Measurements from ENCODE around the gene TSPEAR. TPM values are rescaled to one million over a fixed set of nuclear protein-coding genes. Genes with fewer than 3 reads are reported as not detected.

The TSPEAR gene
- polyA plus RNA-seq, 1 experiment, result not detected

DNA sequence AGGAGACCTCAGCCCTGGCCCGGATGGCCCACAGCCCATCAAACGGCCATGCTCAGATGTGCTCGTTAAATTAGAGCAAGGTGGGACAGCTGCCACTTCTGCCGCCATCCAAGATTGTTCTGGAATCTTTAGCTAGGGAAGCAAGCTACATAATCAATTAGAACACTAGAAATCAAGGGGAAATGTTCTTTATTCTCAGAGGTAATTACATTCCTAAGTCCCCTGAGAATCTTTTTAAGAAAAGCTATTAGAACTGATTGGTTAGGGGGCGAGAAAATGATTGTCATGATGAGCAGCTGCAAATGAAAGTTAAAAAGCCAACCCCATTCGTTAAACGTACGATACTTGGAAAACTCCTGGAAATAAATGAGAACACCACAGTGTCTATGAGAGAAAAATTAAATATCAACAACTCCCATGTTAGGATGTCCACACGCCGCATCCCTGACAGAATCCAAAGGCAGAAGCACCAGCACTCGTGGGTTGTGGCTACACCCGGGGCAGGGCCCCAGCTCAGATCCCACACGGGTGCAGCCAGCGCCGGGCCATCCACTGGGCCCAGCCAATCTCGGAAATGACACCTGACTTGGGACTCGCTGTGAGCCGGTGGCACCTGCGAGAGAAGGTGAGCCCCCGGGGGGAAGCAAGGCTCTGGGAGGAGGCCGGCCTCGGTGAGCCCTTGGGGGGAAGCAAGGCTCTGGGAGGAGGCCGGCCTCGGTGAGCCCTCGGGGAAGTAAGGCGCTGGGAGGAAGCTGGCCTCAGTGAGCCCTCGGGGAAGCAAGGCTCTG, 209.0 kb downstream of the TSPEAR start:
- no peaks in the 10 kb centered on the region for H3K36me3 ChIP-seq (ENCODE audit: control insufficient read depth, insufficient read depth, low read length)
- CTCF ChIA-PET, result interaction anchor here (0.9 to 1.2 kb wide), 2 partner anchors 8 to 15 kb away, joined by 3 to 6 read pairs; no protein-coding TSS in a partner anchor
- POLR2A ChIA-PET, result no interaction called here
- peaks cover 1% of the 10 kb centered on the region; the same call in 1 of the 2 replicates for H3K27me3 ChIP-seq (ENCODE audit: control insufficient read depth, insufficient read depth, low read length)
- no peak overlapping the region for H3K4me3 ChIP-seq (ENCODE audit: low read depth, low read length)
- DNase-seq (ENCODE audit: low read depth), result no peak
- no peak for TF ChIP-seq CTCF (IDR thresholded peaks at IDR 0.05; ENCODE audit: insufficient read depth, low read depth, low read length)

DNA sequence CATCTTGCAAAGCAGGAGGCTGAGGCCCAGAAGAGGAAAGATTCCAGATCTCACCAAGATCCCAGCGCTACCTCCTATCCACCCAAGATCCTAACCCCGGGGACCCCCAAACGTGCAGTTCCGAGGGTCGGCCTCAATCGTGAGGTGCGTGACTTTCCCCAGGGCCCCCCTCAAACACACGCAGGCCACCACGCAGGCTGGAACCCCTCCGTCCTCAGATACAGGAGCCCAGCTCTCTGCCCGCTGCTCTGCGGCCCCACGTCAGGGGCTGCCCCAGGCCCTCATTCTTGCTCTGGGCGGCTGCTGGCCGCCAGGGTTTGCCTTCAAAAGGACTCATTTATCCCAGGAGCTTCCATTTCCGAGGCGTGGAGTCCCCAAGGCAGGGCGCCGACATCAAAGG, 211.3 kb downstream of the TSPEAR start:
- H3K4me3 ChIP-seq (ENCODE audit: low read depth, low read length), result no peak overlapping the region
- POLR2A ChIA-PET, result no interaction called here
- H3K36me3 ChIP-seq (ENCODE audit: control insufficient read depth, insufficient read depth, low read length), result no peaks in the 10 kb centered on the region
- CTCF ChIA-PET, result no interaction called here
- DNase-seq (ENCODE audit: low read depth), result no peak
- TF ChIP-seq CTCF (IDR thresholded peaks at IDR 0.05; ENCODE audit: insufficient read depth, low read depth, low read length), result no peak
- H3K27me3 ChIP-seq (ENCODE audit: control insufficient read depth, insufficient read depth, low read length), result no peaks in the 10 kb centered on the region; the same call in 1 of the 2 replicates

DNA sequence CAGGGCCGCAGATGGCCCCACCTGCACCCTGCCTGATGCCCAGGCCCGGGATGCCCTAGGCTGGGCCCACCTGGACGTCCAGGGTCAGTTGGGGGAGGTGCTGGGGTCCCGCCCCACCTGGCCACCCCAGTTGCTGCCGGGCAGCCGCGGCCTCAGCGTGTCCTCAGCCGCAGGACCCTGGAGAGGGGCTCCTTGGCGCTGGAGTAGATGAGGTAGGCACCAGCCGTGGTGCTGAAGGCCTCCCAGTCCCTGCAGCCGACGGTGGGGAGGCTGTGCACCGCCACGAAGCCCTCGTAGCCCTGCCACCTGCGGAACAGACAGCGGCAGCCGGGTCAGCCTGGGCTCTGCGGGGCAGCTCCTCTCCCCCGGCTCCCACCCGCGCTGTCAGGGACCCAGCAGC, 211.7 kb downstream of the TSPEAR start:
- no peak for DNase-seq (ENCODE audit: low read depth)
- H3K4me3 ChIP-seq (ENCODE audit: low read depth, low read length), result no peak overlapping the region
- ChIA-PET CTCF (no interaction called here), POLR2A (no interaction called here)
- TF ChIP-seq CTCF (IDR thresholded peaks at IDR 0.05; ENCODE audit: insufficient read depth, low read depth, low read length), result no peak
- no peaks in the 10 kb centered on the region for H3K36me3 ChIP-seq (ENCODE audit: control insufficient read depth, insufficient read depth, low read length)
- H3K27me3 ChIP-seq (ENCODE audit: control insufficient read depth, insufficient read depth, low read length), result no peaks in the 10 kb centered on the region; the same call in 1 of the 2 replicates

GRCh38 chr21:44499211-44499560, 212.2 kb downstream of the TSPEAR start:
- DNase-seq (ENCODE audit: low read depth), result no peak
- H3K27me3 ChIP-seq (ENCODE audit: control insufficient read depth, insufficient read depth, low read length), result no peaks in the 10 kb centered on the region; the same call in 1 of the 2 replicates
- CTCF ChIA-PET, result no interaction called here
- no peak overlapping the region for H3K4me3 ChIP-seq (ENCODE audit: low read depth, low read length)
- POLR2A ChIA-PET, result no interaction called here
- TF ChIP-seq CTCF (IDR thresholded peaks at IDR 0.05; ENCODE audit: insufficient read depth, low read depth, low read length), result no peak
- H3K36me3 ChIP-seq (ENCODE audit: control insufficient read depth, insufficient read depth, low read length), result no peaks in the 10 kb centered on the region

- DNase-seq (ENCODE audit: low read depth), result no peak
- Histone ChIP-seq H3K36me3 (ENCODE audit: control insufficient read depth, insufficient read depth, low read length) (no peaks in the 10 kb centered on the region), H3K27me3 (ENCODE audit: control insufficient read depth, insufficient read depth, low read length) (no peaks in the 10 kb centered on the region; the same call in 1 of the 2 replicates), H3K4me3 (ENCODE audit: low read depth, low read length) (no peak overlapping the region)
- ChIA-PET POLR2A (no interaction called here), CTCF (interaction anchor here (1.3 kb wide), 1 partner anchor 24 kb away, joined by 3 read pairs; no protein-coding TSS in a partner anchor)
- TF ChIP-seq CTCF (IDR thresholded peaks at IDR 0.05; ENCODE audit: insufficient read depth, low read depth, low read length), result no peak
Measured at GRCh38 chr21:44498280-44499210, 212.8 kb downstream of the TSPEAR start.

Data from BJ (cell line).